Measurements from ENCODE around the gene C1QTNF4.

DNA sequence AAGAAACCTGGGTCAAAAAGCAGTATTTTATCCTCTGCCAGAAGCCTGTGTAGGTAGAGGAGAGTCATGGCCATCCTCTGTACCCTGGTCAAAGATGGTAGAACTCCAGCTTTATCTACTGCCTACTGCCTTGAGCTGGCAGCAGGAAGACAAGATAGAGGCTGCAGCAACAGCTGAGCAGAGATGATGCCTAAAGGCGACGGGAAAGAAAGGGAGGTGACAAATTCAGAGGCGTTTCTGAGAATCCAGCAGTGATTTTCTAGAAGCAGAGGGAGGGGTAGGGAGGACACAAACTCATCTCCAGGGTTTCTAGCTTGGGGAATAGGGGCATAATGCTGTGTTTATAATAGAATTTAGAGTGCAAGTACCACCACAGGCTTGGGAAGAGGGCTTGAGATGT lies 15.5 kb upstream of the C1QTNF4 start:
- TF ChIP-seq ESRRA (IDR thresholded peaks at IDR 0.05; ENCODE audit: borderline replicate concordance, low read depth) (no peak), ZNF146 (CRISPR knock-in tag; IDR thresholded peaks at IDR 0.05; ENCODE audit: unreplicated experiment) (no peak), TCF3 (CRISPR knock-in tag; IDR thresholded peaks at IDR 0.05) (peak; percentile 78), TCF7L2 (IDR thresholded peaks at IDR 0.05; ENCODE audit: low read depth, low read length) (no peak), DMBX1 (CRISPR knock-in tag; IDR thresholded peaks at IDR 0.05; ENCODE audit: borderline replicate concordance) (no peak), IRF2 (CRISPR knock-in tag; IDR thresholded peaks at IDR 0.05) (no peak), CTCF (IDR thresholded peaks at IDR 0.05 in 2 of 3, conservative IDR thresholded peaks at IDR 0.05 in 1 of 3; ENCODE audit: insufficient read depth in 2 of 3, low read depth in 1 of 3, low read length in 3 of 3) (no peak), POLR2A (conservative IDR thresholded peaks at IDR 0.05) (no peak), YBX1 (IDR thresholded peaks at IDR 0.05) (no peak), POLR2AphosphoS2 (IDR thresholded peaks at IDR 0.05; ENCODE audit: low read length) (no peak), SRSF3 (IDR thresholded peaks at IDR 0.05; ENCODE audit: insufficient read depth, low read length) (no peak)
- TF ChIP-seq, protein P1, sequence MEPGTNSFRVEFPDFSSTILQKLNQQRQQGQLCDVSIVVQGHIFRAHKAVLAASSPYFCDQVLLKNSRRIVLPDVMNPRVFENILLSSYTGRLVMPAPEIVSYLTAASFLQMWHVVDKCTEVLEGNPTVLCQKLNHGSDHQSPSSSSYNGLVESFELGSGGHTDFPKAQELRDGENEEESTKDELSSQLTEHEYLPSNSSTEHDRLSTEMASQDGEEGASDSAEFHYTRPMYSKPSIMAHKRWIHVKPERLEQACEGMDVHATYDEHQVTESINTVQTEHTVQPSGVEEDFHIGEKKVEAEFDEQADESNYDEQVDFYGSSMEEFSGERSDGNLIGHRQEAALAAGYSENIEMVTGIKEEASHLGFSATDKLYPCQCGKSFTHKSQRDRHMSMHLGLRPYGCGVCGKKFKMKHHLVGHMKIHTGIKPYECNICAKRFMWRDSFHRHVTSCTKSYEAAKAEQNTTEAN (CRISPR knock-in tag; IDR thresholded peaks at IDR 0.05) = no peak

All from K562 (cell line).